H1 (cell line): Measurements from ENCODE around the gene NGEF.
A peak's percentile ranks its signal among the peaks of the same experiment; 100 is the strongest.

Experiments used
- BACH1 ChIP-seq: IDR thresholded peaks from 2 replicates; pipeline ENCODE4 v1.6.1; 2012; ENCODE audit warnings: low read length, improper control_type of control experiment
- CEBPB ChIP-seq: IDR thresholded peaks from 2 replicates; pipeline ENCODE4 v1.6.1; 2012; ENCODE audit warnings: low read depth, low read length
- EP300 ChIP-seq, 2 experiments: IDR thresholded peaks; 1 replicate in 1 of 2; 2 replicates in 1 of 2; pipeline ENCODE4 v1.6.1; 2011 to 2012; ENCODE audit warnings: low read depth in 2 of 2, low read length in 2 of 2, mild to moderate bottlenecking in 2 of 2, borderline replicate concordance in 1 of 2, inconsistent platforms in 1 of 2, moderate library complexity in 1 of 2
- EZH2 ChIP-seq: fragments of 200-600 bp; sonication (generic); IDR thresholded peaks from 2 replicates; pipeline ENCODE4 v1.7.1; 2012; ENCODE audit warnings: low read depth, mild to moderate bottlenecking, moderate library complexity, low read length, inconsistent platforms; ENCODE audit not compliant: severe bottlenecking
- POLR2AphosphoS5 ChIP-seq: IDR thresholded peaks from 2 replicates; pipeline ENCODE4 v1.6.1; 2011; ENCODE audit warnings: low read depth, low read length
- RBBP5 ChIP-seq: IDR thresholded peaks from 2 replicates; pipeline ENCODE4 v1.7.1; 2012; ENCODE audit warnings: low read depth, mild to moderate bottlenecking, inconsistent platforms, low read length, moderate library complexity, borderline replicate concordance
- SIRT6 ChIP-seq: IDR thresholded peaks from one replicate; pipeline ENCODE4 v1.7.1; 2012; ENCODE audit warnings: low read length, inconsistent platforms
- TF ChIP-seq, protein P1 (sequence below), 3 experiments: IDR thresholded peaks; 1 replicate in 2 of 3; 2 replicates in 1 of 3; pipeline versions ENCODE4 v1.5.1 to v1.6.1; 2011; ENCODE audit warnings: low read length in 3 of 3, mild to moderate bottlenecking in 3 of 3, inconsistent platforms in 2 of 3, low read depth in 1 of 3, moderate library complexity in 1 of 3; ENCODE audit not compliant: insufficient read depth in 1 of 3; ENCODE audit errors: control extremely low read depth in 1 of 3

DNA sequence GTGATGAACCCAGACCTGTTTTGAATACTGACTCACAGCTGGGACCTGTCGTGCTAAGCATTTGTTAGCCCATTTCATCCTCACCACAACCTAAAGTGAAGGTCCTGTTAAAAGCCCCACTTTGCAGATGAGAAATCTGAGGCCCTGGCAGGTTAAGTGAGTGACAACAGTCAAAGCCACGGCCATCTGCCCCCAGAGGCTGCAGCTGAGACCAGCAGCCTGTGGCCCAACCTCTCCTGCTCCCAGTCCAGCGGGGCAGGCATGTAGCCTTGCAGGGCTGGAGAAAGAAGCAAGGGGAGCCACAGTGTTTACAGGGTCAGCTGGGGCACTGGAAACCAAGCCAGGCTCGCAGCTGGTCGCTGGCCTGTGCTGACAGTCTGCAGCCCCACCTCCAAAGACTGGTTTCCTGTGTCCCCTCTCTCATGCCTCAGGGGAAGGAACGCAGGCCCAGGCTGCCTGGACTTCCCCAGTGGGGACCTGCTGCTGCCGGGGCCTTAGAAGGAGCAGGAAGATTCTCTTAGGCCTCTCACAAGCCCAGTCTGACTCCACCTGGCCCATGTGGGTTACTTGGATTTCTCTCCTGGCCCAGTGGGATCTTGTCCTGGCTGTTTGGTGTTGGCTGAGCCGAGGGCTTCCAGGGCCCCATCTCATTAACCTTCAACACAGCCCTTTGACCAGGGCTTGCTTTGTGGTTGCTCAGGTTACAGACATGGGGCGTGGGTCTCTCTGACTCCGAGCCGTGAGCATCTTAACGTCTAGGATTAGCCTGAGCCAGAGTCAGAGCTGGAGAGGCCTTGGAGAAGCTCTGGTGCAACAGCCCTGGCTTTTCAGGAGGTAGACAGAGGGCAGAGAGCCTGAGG lies 48.8 kb upstream of the NGEF start:
- TF ChIP-seq, protein P1, sequence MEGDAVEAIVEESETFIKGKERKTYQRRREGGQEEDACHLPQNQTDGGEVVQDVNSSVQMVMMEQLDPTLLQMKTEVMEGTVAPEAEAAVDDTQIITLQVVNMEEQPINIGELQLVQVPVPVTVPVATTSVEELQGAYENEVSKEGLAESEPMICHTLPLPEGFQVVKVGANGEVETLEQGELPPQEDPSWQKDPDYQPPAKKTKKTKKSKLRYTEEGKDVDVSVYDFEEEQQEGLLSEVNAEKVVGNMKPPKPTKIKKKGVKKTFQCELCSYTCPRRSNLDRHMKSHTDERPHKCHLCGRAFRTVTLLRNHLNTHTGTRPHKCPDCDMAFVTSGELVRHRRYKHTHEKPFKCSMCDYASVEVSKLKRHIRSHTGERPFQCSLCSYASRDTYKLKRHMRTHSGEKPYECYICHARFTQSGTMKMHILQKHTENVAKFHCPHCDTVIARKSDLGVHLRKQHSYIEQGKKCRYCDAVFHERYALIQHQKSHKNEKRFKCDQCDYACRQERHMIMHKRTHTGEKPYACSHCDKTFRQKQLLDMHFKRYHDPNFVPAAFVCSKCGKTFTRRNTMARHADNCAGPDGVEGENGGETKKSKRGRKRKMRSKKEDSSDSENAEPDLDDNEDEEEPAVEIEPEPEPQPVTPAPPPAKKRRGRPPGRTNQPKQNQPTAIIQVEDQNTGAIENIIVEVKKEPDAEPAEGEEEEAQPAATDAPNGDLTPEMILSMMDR (IDR thresholded peaks at IDR 0.05; ENCODE audit: control extremely low read depth in 1 of 3, insufficient read depth in 1 of 3, low read depth in 1 of 3, low read length in 3 of 3), result peak; percentile 41 to 57 (median 43)
- no peak for TF ChIP-seq RBBP5
- no peak for TF ChIP-seq EZH2
- TF ChIP-seq BACH1, result no peak
- no peak for TF ChIP-seq EP300 (IDR thresholded peaks at IDR 0.05; ENCODE audit: borderline replicate concordance in 1 of 2, low read depth in 2 of 2, low read length in 2 of 2)
- no peak for TF ChIP-seq CEBPB
- no peak for TF ChIP-seq SIRT6
- TF ChIP-seq POLR2AphosphoS5, result no peak
